IPS-15b (cell line): ENCODE results near the gene SLC9A2.

Source experiments
- H3K27me3 ChIP-seq: one replicate; pipeline ENCODE4 v1.6.1; 2013; ENCODE audit warnings: low read length; ENCODE audit not compliant: control insufficient read depth, insufficient read depth
- H3K36me3 ChIP-seq: one replicate; pipeline ENCODE4 v1.6.1; 2013; ENCODE audit warnings: low read length; ENCODE audit not compliant: control insufficient read depth, insufficient read depth
- H3K4me1 ChIP-seq: one replicate; pipeline ENCODE4 v1.6.1; 2013; ENCODE audit warnings: mild to moderate bottlenecking, low read length; ENCODE audit not compliant: control insufficient read depth, insufficient read depth
- H3K4me3 ChIP-seq: one replicate; pipeline ENCODE4 v1.5.1; 2013; ENCODE audit warnings: low read depth, low read length
- H3K9ac ChIP-seq: one replicate; pipeline ENCODE4 v1.6.1; 2013; ENCODE audit warnings: low read depth, mild to moderate bottlenecking, low read length
- H3K9me3 ChIP-seq: one replicate; pipeline ENCODE4 v1.6.1; 2013; ENCODE audit warnings: mild to moderate bottlenecking, low read length; ENCODE audit not compliant: control insufficient read depth, insufficient read depth

Gene SLC9A2

DNA sequence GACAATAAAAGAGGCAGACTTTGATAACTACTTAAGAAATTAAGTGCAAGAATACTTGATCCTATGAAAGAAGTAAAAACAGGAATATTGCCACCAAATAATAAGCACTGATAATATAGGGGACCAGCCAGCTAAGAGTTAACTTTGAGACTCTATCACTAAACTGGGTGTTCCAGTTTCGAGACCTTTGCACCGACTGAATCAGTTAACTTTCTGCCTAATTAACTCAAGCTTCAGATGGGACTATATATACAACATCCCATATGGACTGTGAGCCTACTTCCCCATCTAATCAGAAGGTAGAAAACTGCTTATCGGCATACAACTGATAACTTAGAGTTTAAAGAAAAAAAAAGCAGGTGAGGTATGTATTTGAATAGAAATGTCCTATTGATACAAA lies 25.8 kb upstream of the SLC9A2 start:
- Histone ChIP-seq H3K4me1 (no peaks in the 10 kb centered on the region), H3K4me3 (no peak overlapping the region), H3K36me3 (no peaks in the 10 kb centered on the region), H3K9me3 (no peaks in the 10 kb centered on the region), H3K27me3 (no peaks in the 10 kb centered on the region), H3K9ac (no peak overlapping the region)

- Histone ChIP-seq H3K9me3 (no peaks in the 10 kb centered on the region), H3K4me1 (no peaks in the 10 kb centered on the region), H3K4me3 (no peak overlapping the region), H3K36me3 (no peaks in the 10 kb centered on the region), H3K9ac (no peak overlapping the region), H3K27me3 (no peaks in the 10 kb centered on the region)
These were observed 24.8 kb upstream of the SLC9A2 start for GRCh38 chr2:102594445-102595016.

GRCh38 chr2:102597788-102598187 lies 21.6 kb upstream of the SLC9A2 start:
- Histone ChIP-seq H3K4me1 (no peaks in the 10 kb centered on the region), H3K36me3 (no peaks in the 10 kb centered on the region), H3K9ac (no peak overlapping the region), H3K9me3 (no peaks in the 10 kb centered on the region), H3K4me3 (no peak overlapping the region), H3K27me3 (no peaks in the 10 kb centered on the region)

DNA sequence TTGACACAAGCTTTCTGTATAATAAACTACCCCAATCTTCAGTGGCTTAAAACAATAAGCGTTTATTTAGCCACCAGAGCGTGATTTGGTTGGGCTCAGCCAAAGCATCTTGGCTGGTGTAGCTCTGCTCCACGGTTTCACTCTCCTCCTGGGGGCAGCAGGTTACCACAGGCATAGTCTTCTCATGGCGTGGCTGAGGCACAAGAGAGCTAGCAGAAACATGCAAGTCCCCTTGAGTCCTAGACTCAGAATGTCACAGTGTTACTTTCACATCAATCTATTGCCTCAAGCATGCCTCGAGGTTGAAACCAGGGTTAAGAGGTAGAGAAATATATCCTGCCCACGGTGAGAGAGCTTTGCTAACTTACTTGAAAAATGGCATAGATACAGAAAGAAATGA lies 19.9 kb upstream of the SLC9A2 start:
- Histone ChIP-seq H3K4me1 (no peaks in the 10 kb centered on the region), H3K4me3 (no peak overlapping the region), H3K9me3 (no peaks in the 10 kb centered on the region), H3K27me3 (no peaks in the 10 kb centered on the region), H3K9ac (no peak overlapping the region), H3K36me3 (no peaks in the 10 kb centered on the region)

DNA sequence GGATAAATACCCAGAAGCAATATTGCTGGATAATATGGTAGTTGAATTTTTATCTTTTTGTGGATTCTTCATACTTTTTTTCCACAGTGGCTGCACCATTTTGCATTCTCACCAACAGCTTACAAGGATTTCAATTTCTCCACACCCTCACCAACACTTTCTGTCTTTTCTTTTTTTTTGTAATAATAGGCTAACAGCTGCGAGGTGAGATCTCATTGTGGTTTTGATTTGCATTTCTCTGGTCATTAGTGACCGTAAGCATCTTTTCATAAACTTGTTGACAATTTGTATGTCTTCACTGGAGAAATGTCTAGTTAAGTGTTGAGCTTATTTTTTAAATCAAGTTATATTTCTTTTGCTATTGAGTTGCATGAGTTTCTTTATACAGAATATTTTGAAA lies 17.6 kb upstream of the SLC9A2 start:
- Histone ChIP-seq H3K9ac (no peak overlapping the region), H3K4me1 (no peaks in the 10 kb centered on the region), H3K9me3 (no peaks in the 10 kb centered on the region), H3K4me3 (no peak overlapping the region), H3K27me3 (no peaks in the 10 kb centered on the region), H3K36me3 (no peaks in the 10 kb centered on the region)

- Histone ChIP-seq H3K9ac (no peak overlapping the region), H3K27me3 (no peaks in the 10 kb centered on the region), H3K4me3 (no peak overlapping the region), H3K36me3 (no peaks in the 10 kb centered on the region), H3K4me1 (no peaks in the 10 kb centered on the region), H3K9me3 (no peaks in the 10 kb centered on the region)
These were observed 15.4 kb upstream of the SLC9A2 start for GRCh38 chr2:102603904-102604303.

DNA sequence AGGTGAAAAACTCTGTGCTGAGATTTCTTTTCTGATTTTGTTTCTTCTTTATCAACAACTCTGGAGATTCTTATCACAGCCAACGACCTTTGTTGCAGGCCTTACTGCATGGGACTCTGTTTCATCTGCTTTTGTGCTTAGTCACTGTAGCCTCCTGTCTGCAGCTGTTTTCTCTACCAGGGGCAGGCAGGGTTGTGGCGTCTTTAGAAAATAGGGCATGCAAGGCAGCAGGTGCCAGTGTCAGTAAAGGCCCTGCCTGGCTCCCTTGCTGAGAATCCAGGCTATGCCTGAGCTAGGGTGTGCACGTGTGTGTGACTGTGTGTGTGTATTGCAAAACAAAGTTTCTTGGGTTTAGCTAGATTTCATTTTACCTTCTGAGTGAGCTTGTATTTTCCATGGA lies 14.6 kb upstream of the SLC9A2 start:
- Histone ChIP-seq H3K4me1 (no peaks in the 10 kb centered on the region), H3K27me3 (no peaks in the 10 kb centered on the region), H3K9me3 (no peaks in the 10 kb centered on the region), H3K4me3 (no peak overlapping the region), H3K36me3 (no peaks in the 10 kb centered on the region), H3K9ac (no peak overlapping the region)

DNA sequence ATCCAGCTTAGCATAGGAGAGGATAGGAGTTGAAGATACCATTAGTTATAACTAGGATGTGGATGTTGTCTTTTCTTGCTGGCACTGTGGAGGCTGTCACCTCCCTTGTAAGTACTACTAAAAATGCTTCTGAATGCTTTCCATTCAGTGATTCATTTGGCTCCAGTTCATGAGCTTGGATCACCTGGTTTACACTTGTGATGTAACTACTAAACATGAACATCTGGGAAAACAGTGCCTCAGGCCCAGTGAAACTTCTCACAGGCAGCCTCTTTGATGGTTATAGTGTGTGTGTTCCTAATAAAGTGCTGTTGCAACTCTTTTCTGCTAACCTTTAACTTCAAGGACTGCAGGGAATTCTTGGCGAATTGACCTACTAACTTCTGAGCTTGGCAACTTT lies 13.0 kb upstream of the SLC9A2 start:
- H3K4me1 ChIP-seq, result no peaks in the 10 kb centered on the region
- no peak overlapping the region for H3K4me3 ChIP-seq
- no peak overlapping the region for H3K9ac ChIP-seq
- H3K36me3 ChIP-seq, result no peaks in the 10 kb centered on the region
- no peaks in the 10 kb centered on the region for H3K9me3 ChIP-seq
- no peaks in the 10 kb centered on the region for H3K27me3 ChIP-seq

- no peaks in the 10 kb centered on the region for H3K36me3 ChIP-seq
- H3K4me3 ChIP-seq, result no peak overlapping the region
- H3K27me3 ChIP-seq, result peaks cover 40% of the 10 kb centered on the region
- H3K9me3 ChIP-seq, result no peaks in the 10 kb centered on the region
- H3K9ac ChIP-seq, result no peak overlapping the region
- H3K4me1 ChIP-seq, result no peaks in the 10 kb centered on the region
These were observed 3.5 kb upstream of the SLC9A2 start for GRCh38 chr2:102615620-102616436.

DNA sequence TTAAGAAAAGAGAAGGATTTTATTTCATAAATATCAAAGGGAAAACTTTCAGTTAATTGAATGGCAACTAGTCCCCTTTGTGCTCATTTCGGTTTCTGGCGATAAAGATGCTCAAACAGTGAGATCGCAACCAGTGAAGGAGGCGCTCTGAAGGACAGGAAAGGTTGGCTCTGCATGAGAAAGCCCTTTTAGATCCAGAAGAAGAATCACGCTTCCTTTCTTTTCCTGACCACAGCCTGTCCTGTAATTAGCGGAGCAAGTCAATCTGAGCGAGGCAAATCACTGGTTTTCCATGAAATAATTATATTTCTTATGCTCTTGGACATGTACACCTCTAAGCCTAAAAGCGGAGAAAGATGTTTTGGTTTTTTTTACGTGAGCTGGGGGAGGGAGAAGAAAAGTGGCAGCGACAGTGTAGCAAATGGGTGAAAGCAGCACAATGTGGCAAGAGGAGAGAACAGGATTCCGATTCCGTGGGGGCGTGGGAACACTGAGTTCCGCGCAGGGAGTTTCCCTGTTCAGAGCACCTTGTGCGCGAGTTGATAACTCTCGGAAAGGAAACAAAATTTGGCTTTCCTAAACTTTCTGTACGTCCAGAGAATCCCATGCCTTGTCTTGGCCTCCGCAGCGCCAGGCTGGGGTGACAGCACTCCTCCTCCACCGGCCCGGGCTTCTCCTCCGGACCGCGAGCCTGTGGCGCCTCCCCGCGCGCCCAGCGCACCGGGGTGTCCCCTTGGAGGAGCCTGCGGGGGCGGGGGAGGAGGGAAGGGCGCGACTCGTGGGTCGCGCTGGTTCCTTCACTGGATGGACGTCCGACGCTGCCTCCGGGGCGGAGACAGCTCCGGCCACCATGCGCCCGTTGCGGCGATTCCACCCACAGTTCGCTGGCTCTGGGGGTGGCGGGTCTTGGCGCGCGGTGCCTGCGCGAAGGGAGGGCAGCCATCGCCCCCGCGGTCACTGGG lies 620 bp upstream of the SLC9A2 start:
- H3K4me3 ChIP-seq, result peak overlapping the region; percentile 60

DNA sequence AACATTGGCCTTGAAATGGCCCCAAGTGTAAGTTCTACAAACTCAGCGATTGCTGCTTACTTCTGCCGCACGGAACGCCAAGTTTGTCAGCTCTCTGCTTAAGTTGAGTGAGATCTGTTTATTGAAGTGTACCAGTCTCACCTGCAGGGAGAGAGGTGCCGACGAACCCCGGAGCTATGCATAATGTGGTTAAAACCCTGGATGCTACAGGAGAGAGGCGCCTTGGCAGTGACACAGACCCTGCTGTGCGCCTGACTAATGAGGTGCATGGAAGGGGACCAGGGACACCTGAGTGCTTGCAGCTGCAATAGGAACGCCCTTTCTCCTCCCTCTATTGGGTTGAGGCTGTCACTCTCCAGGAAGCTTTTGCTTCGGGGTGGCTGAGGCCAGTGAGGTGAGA lies 979 bp downstream of the SLC9A2 start:
- Histone ChIP-seq H3K9ac (no peak overlapping the region), H3K36me3 (no peaks in the 10 kb centered on the region), H3K4me3 (peak overlapping the region; percentile 48), H3K27me3 (peaks cover 51% of the 10 kb centered on the region), H3K4me1 (no peaks in the 10 kb centered on the region), H3K9me3 (no peaks in the 10 kb centered on the region)

More for the DNA sequence above, 620 bp upstream of the SLC9A2 start:
- H3K9me3 ChIP-seq, result no peaks in the 10 kb centered on the region
- H3K4me1 ChIP-seq, result no peaks in the 10 kb centered on the region
- H3K36me3 ChIP-seq, result no peaks in the 10 kb centered on the region
- peaks cover 51% of the 10 kb centered on the region for H3K27me3 ChIP-seq
- no peak overlapping the region for H3K9ac ChIP-seq
